K562 (cell line): Measurements from ENCODE around the gene ABHD16A. TPM values are rescaled to one million over a fixed set of nuclear protein-coding genes. Genes with fewer than 3 reads are reported as not detected.

Experiments used
- ARHGAP35 ChIP-seq: fragments of 450-650 bp; IDR thresholded peaks from 2 replicates; pipeline ENCODE4 v1.6.1; 2018; ENCODE audit not compliant: partially characterized antibody
- CBX1 ChIP-seq: sonication (generic); IDR thresholded peaks from 2 replicates; pipeline ENCODE4 v1.6.1; 2016; ENCODE audit warnings: antibody characterized with exemption, low read depth, mild to moderate bottlenecking
- CREB3L1 ChIP-seq: fragments of 450-650 bp; IDR thresholded peaks from 2 replicates; pipeline ENCODE4 v1.6.1; 2014; ENCODE audit warnings: low read depth, mild to moderate bottlenecking, moderate library complexity, borderline replicate concordance
- ETS1 ChIP-seq: conservative IDR thresholded peaks from 2 replicates; pipeline ENCODE4 v1.6.1; 2011; ENCODE audit warnings: low read depth, mild to moderate bottlenecking, low read length; ENCODE audit not compliant: control insufficient read depth
- LCOR ChIP-seq: sonication (generic); formaldehyde crosslinking; IDR thresholded peaks from 2 replicates; pipeline ENCODE4 v1.8.0; 2022; ENCODE audit warnings: mild to moderate bottlenecking, missing genetic modification reagents
- MCM2 ChIP-seq: fragments of 450-650 bp; IDR thresholded peaks from 2 replicates; pipeline ENCODE4 v1.6.1; 2017; ENCODE audit warnings: low read depth, mild to moderate bottlenecking
- RBM14 ChIP-seq: fragments of 200-400 bp; formaldehyde crosslinking; IDR thresholded peaks from 2 replicates; pipeline ENCODE4 v1.6.1; 2018; ENCODE audit warnings: low read depth, mild to moderate bottlenecking, low read length, moderate library complexity, borderline replicate concordance; ENCODE audit not compliant: insufficient read depth
- SAP30 ChIP-seq: fragments of 200-600 bp; sonication (generic); IDR thresholded peaks from 2 replicates; pipeline ENCODE4 v1.6.1; 2012; ENCODE audit warnings: borderline replicate concordance, low read depth, mild to moderate bottlenecking, moderate library complexity, low read length, control low read depth, inconsistent platforms; ENCODE audit not compliant: insufficient read depth, poor library complexity, severe bottlenecking
- STAT5A ChIP-seq: IDR thresholded peaks from 2 replicates; pipeline ENCODE4 v1.6.1; 2012; ENCODE audit warnings: low read length, inconsistent platforms, borderline replicate concordance
- TAF7 ChIP-seq: fragments of 450-650 bp; IDR thresholded peaks from 2 replicates; pipeline ENCODE4 v1.6.1; 2016; ENCODE audit warnings: missing genetic modification characterization, missing compliant biosample characterization
- TCF7 ChIP-seq: sonication (generic); IDR thresholded peaks from 2 replicates; pipeline ENCODE4 v1.6.1; 2016; ENCODE audit warnings: antibody characterized with exemption, borderline replicate concordance
- TCFL5 ChIP-seq: fragments of 250-450 bp; sonication (Bioruptor Pico); conservative IDR thresholded peaks from 2 replicates; pipeline ENCODE4 v1.6.1; 2021; ENCODE audit warnings: mild to moderate bottlenecking, moderate library complexity, matching md5 sums
- TRIM24 ChIP-seq, 2 experiments: fragments of 450-650 bp; IDR thresholded peaks; 2 replicates each; pipeline ENCODE4 v1.6.1; 2016
- VEZF1 ChIP-seq: fragments of 200-800 bp; sonication (Bioruptor generic); IDR thresholded peaks from 2 replicates; pipeline ENCODE4 v1.6.1; 2017; ENCODE audit warnings: missing genetic modification characterization, missing compliant biosample characterization
- ZMIZ1 ChIP-seq, 2 experiments: fragments of 150-350 bp in 1 of 2; IDR thresholded peaks; 2 replicates each; pipeline ENCODE4 v1.6.1; 2012 to 2016; ENCODE audit warnings: low read depth in 2 of 2, low read length in 2 of 2, mild to moderate bottlenecking in 1 of 2, moderate library complexity in 1 of 2
- ZNF146 ChIP-seq: IDR thresholded peaks from one replicate; pipeline ENCODE4 v1.6.1; 2018; ENCODE audit warnings: missing compliant biosample characterization; ENCODE audit not compliant: unreplicated experiment
- ZNF589 ChIP-seq: fragments of 200-800 bp; sonication (Bioruptor generic); IDR thresholded peaks from 2 replicates; pipeline ENCODE4 v1.6.1; 2016; ENCODE audit warnings: low read depth, missing genetic modification characterization, missing compliant biosample characterization
- ZNF77 ChIP-seq: fragments of 250-450 bp; sonication (Bioruptor Pico); IDR thresholded peaks from 2 replicates; pipeline ENCODE4 v1.5.0; 2020
- polyA plus RNA-seq, 8 experiments: library from polyadenylated mRNA; depleted of rRNA in 4 of 8; stranded (reverse) in 5 of 8; unstranded in 3 of 8; fragments of >200 nt; fragmentation: Nextera tagmentation in 2 of 8; fragmentation: Illumina TruSeq in 1 of 8; extraction: Ambion mirVana in 2 of 8; extraction: Trizol in 1 of 8; gene quantifications; 2 replicates each; pipeline versions ENCODE4 v1.2.1 to v1.2.3, GENCODE V29; 2011 to 2014; ENCODE audit warnings: inconsistent platforms in 1 of 8, missing spikeins in 1 of 8
- total RNA-seq, 7 experiments: library from RNA; depleted of rRNA in 6 of 7; stranded (reverse); fragments of >200 nt in 6 of 7; fragmentation: Illumina TruSeq in 2 of 7; extraction: Trizol in 2 of 7; gene quantifications; 2 replicates each; pipeline versions ENCODE4 v1.2.1 to v1.2.3, GENCODE V29; 2011 to 2021; ENCODE audit warnings: low replicate concordance in 1 of 7

The ABHD16A gene
- total and polyA plus RNA-seq, 9 of the 15 experiments (the other 6 are each of a cell fraction or from before 2014, with no cell fraction given): 25.8 to 120 (median 81.6) TPM

- 0 out of 2 replicates have a peak, but pooled peaks have one; percentile 31 for TF ChIP-seq CREB3L1
- peak; percentile 72 for TF ChIP-seq ARHGAP35
- 0 out of 4 replicates have a peak, but pooled peaks of 1 of the 2 experiments have one; percentile 33 for TF ChIP-seq ZMIZ1 (IDR thresholded peaks at IDR 0.05; ENCODE audit: low read depth in 2 of 2, low read length in 2 of 2)
- TF ChIP-seq TAF7 (tag): peak; percentile 55
- TF ChIP-seq CBX1: no peak
- no peak for TF ChIP-seq TCF7
- TF ChIP-seq RBM14: 0 out of 2 replicates have a peak, but pooled peaks have one; percentile 31
- TF ChIP-seq VEZF1: no peak
- no peak for TF ChIP-seq TCFL5
- no peak; the same call in 1 of the 2 replicates for TF ChIP-seq STAT5A
- TF ChIP-seq ZNF77 (CRISPR knock-in tag): peak; percentile 93
- peak; percentile 55 for TF ChIP-seq LCOR
- no peak for TF ChIP-seq ZNF146
- peak in 1 of 2 experiments; percentile 37; a peak in 2 of 4 replicates for TF ChIP-seq TRIM24 (IDR thresholded peaks at IDR 0.05)
- TF ChIP-seq MCM2: no peak
- TF ChIP-seq SAP30: peak; percentile 90
- peak; percentile 91 for TF ChIP-seq ETS1
- TF ChIP-seq ZNF589 (CRISPR knock-in tag): no peak
Measured at GRCh38 chr6:31660381-31661261, 42.5 kb downstream of the ABHD16A start, which contains the start of gene C6orf47 (continued).
